Measurements from ENCODE around the gene CACNA2D3. TPM values are rescaled to one million over a fixed set of nuclear protein-coding genes. Genes with fewer than 3 reads are reported as not detected.
A peak's percentile ranks its signal among the peaks of the same experiment; 100 is the strongest.

The CACNA2D3 gene
- total and polyA plus RNA-seq, 2 experiments from 2014 or later: 0.30 to 0.43 TPM

GRCh38 chr3:54574906-54575617, 452.7 kb downstream of the CACNA2D3 start:
- DNase-seq: no peak

GRCh38 chr3:54575618-54575960, 453.2 kb downstream of the CACNA2D3 start:
- Histone ChIP-seq H3K27ac (no peak overlapping the region), H3K27me3 (replicated peaks; ENCODE audit: insufficient read depth) (no peaks in the 10 kb centered on the region), H3K9me2 (ENCODE audit: insufficient read depth) (no peaks in the 10 kb centered on the region), H3K4me3 (no peak overlapping the region), H2AFZ (no peak overlapping the region), H3K79me2 (ENCODE audit: insufficient read depth) (no peaks in the 10 kb centered on the region), H3K4me1 (ENCODE audit: insufficient read depth) (no peaks in the 10 kb centered on the region), H3F3A (ENCODE audit: insufficient read depth) (no peaks in the 10 kb centered on the region), H4K20me1 (ENCODE audit: insufficient read depth) (no peaks in the 10 kb centered on the region), H3K36me3 (ENCODE audit: low read depth) (no peaks in the 10 kb centered on the region), H3K9me3 (ENCODE audit: low read depth) (no peaks in the 10 kb centered on the region), H3K4me2 (ENCODE audit: unreplicated experiment) (no peak overlapping the region), H3K9ac (no peak overlapping the region)
- in situ Hi-C loops (cut with MboI): no loop called here
- 33 to 43% methylated on average over 3 of the region's 3 CpGs for WGBS, 2 experiments (ENCODE audit: low coverage in 1 of 2, low lambda C conversion rate in 2 of 2, missing lambda C conversion rate in 2 of 2)
- TF ChIP-seq EZH2 (IDR thresholded peaks at IDR 0.05; ENCODE audit: insufficient read depth, poor library complexity, severe bottlenecking) (no peak), EZH2phosphoT487 (IDR thresholded peaks at IDR 0.05; ENCODE audit: insufficient read depth, low read depth) (no peak)
- no peak for DNase-seq

More at GRCh38 chr3:54574906-54575617, 452.7 kb downstream of the CACNA2D3 start:
- H3K27ac ChIP-seq: no peak overlapping the region
- H3K36me3 ChIP-seq (ENCODE audit: low read depth): no peaks in the 10 kb centered on the region
- no peaks in the 10 kb centered on the region for H4K20me1 ChIP-seq (ENCODE audit: insufficient read depth)
- WGBS, 2 experiments (ENCODE audit: low coverage in 1 of 2, low lambda C conversion rate in 2 of 2, missing lambda C conversion rate in 2 of 2): 15 to 19% methylated on average over 6 of the region's 6 CpGs
- no peaks in the 10 kb centered on the region for H3K79me2 ChIP-seq (ENCODE audit: insufficient read depth)
- no peak for TF ChIP-seq EZH2 (IDR thresholded peaks at IDR 0.05; ENCODE audit: insufficient read depth, poor library complexity, severe bottlenecking)
- TF ChIP-seq EZH2phosphoT487 (IDR thresholded peaks at IDR 0.05; ENCODE audit: insufficient read depth, low read depth): no peak
- in situ Hi-C loops (cut with MboI): no loop called here
- no peak overlapping the region for H3K9ac ChIP-seq
- H3K4me3 ChIP-seq: no peak overlapping the region
- H3K9me2 ChIP-seq (ENCODE audit: insufficient read depth): no peaks in the 10 kb centered on the region
- no peaks in the 10 kb centered on the region for H3F3A ChIP-seq (ENCODE audit: insufficient read depth)
- H3K4me2 ChIP-seq (ENCODE audit: unreplicated experiment): no peak overlapping the region
- H3K27me3 ChIP-seq (replicated peaks; ENCODE audit: insufficient read depth): no peaks in the 10 kb centered on the region
- no peaks in the 10 kb centered on the region for H3K9me3 ChIP-seq (ENCODE audit: low read depth)
- H3K4me1 ChIP-seq (ENCODE audit: insufficient read depth): no peaks in the 10 kb centered on the region
- H2AFZ ChIP-seq: no peak overlapping the region

GRCh38 chr3:54577313-54577712, 455.0 kb downstream of the CACNA2D3 start:
- H3K4me1 ChIP-seq (ENCODE audit: insufficient read depth): no peaks in the 10 kb centered on the region
- H3F3A ChIP-seq (ENCODE audit: insufficient read depth): no peaks in the 10 kb centered on the region
- no peaks in the 10 kb centered on the region for H4K20me1 ChIP-seq (ENCODE audit: insufficient read depth)
- H3K27me3 ChIP-seq (replicated peaks; ENCODE audit: insufficient read depth): no peaks in the 10 kb centered on the region
- no peaks in the 10 kb centered on the region for H3K9me3 ChIP-seq (ENCODE audit: low read depth)
- no peaks in the 10 kb centered on the region for H3K9me2 ChIP-seq (ENCODE audit: insufficient read depth)
- no peak overlapping the region for H3K9ac ChIP-seq
- H2AFZ ChIP-seq: no peak overlapping the region
- WGBS, 2 experiments (ENCODE audit: low coverage in 1 of 2, low lambda C conversion rate in 2 of 2, missing lambda C conversion rate in 2 of 2): 45% methylated on average over 3 of the region's 3 CpGs
- peak; percentile 10 for DNase-seq
- H3K27ac ChIP-seq: no peak overlapping the region
- no peaks in the 10 kb centered on the region for H3K36me3 ChIP-seq (ENCODE audit: low read depth)
- H3K4me2 ChIP-seq (ENCODE audit: unreplicated experiment): no peak overlapping the region
- TF ChIP-seq EZH2phosphoT487 (IDR thresholded peaks at IDR 0.05; ENCODE audit: insufficient read depth, low read depth) (no peak), EZH2 (IDR thresholded peaks at IDR 0.05; ENCODE audit: insufficient read depth, poor library complexity, severe bottlenecking) (no peak)
- in situ Hi-C loops (cut with MboI): no loop called here
- no peaks in the 10 kb centered on the region for H3K79me2 ChIP-seq (ENCODE audit: insufficient read depth)
- H3K4me3 ChIP-seq: no peak overlapping the region

GRCh38 chr3:54578417-54578816, 456.1 kb downstream of the CACNA2D3 start:
- peak; percentile 51 for DNase-seq
- 11 to 14% methylated on average over 7 of the region's 7 CpGs for WGBS, 2 experiments (ENCODE audit: low coverage in 1 of 2, low lambda C conversion rate in 2 of 2, missing lambda C conversion rate in 2 of 2)
- Histone ChIP-seq H3K27me3 (replicated peaks; ENCODE audit: insufficient read depth) (no peaks in the 10 kb centered on the region), H3K9ac (no peak overlapping the region), H3K9me2 (ENCODE audit: insufficient read depth) (no peaks in the 10 kb centered on the region), H2AFZ (no peak overlapping the region), H3K79me2 (ENCODE audit: insufficient read depth) (no peaks in the 10 kb centered on the region), H3K36me3 (ENCODE audit: low read depth) (no peaks in the 10 kb centered on the region), H3F3A (ENCODE audit: insufficient read depth) (no peaks in the 10 kb centered on the region), H4K20me1 (ENCODE audit: insufficient read depth) (no peaks in the 10 kb centered on the region), H3K9me3 (ENCODE audit: low read depth) (no peaks in the 10 kb centered on the region), H3K4me2 (ENCODE audit: unreplicated experiment) (no peak overlapping the region), H3K27ac (no peak overlapping the region), H3K4me1 (ENCODE audit: insufficient read depth) (no peaks in the 10 kb centered on the region), H3K4me3 (no peak overlapping the region)
- in situ Hi-C loops (cut with MboI): no loop called here
- TF ChIP-seq EZH2phosphoT487 (IDR thresholded peaks at IDR 0.05; ENCODE audit: insufficient read depth, low read depth) (no peak), EZH2 (IDR thresholded peaks at IDR 0.05; ENCODE audit: insufficient read depth, poor library complexity, severe bottlenecking) (no peak)
